Forelimb muscle (tissue), 1 donor: ENCODE data around the gene KRT9. TPM values are rescaled to one million over a fixed set of nuclear protein-coding genes. Genes with fewer than 3 reads are reported as not detected.

ENCODE experiments used
- DNase-seq: peaks from one replicate; pipeline ENCODE4 v3.0.0-alpha.2; 2013; ENCODE audit warnings: low read depth
- polyA plus RNA-seq: library from polyadenylated mRNA; unstranded; fragments of 120-200 nt; gene quantifications from one replicate; pipeline ENCODE4 v1.2.1, GENCODE V29; 2013; ENCODE audit not compliant: insufficient read length

Gene KRT9
- polyA plus RNA-seq, 1 donor, result not detected

GRCh38 chr17:41530062-41531048 lies 41.5 kb downstream of the KRT9 start:
- DNase-seq, result no peak

- DNase-seq, result no peak
Observed at GRCh38 chr17:41529491-41529915, 42.4 kb downstream of the KRT9 start.

GRCh38 chr17:41528959-41529353 lies 42.9 kb downstream of the KRT9 start:
- DNase-seq, result no peak

GRCh38 chr17:41527063-41528023 lies 44.5 kb downstream of the KRT9 start:
- DNase-seq, result no peak

- DNase-seq, result no peak
Observed at GRCh38 chr17:41524261-41524660, 47.6 kb downstream of the KRT9 start.

- no peak for DNase-seq
Observed at GRCh38 chr17:41523787-41524186, 48.1 kb downstream of the KRT9 start.

GRCh38 chr17:41523225-41523593 lies 48.6 kb downstream of the KRT9 start:
- no peak for DNase-seq

- DNase-seq, result no peak
Observed at GRCh38 chr17:41522301-41523224, 49.3 kb downstream of the KRT9 start.

GRCh38 chr17:41521574-41522261 lies 50.1 kb downstream of the KRT9 start:
- DNase-seq, result no peak

- no peak for DNase-seq
Observed at GRCh38 chr17:41520821-41521521, 50.9 kb downstream of the KRT9 start.

GRCh38 chr17:41519501-41520224 lies 52.2 kb downstream of the KRT9 start:
- DNase-seq, result no peak

GRCh38 chr17:41518789-41519449 lies 52.9 kb downstream of the KRT9 start, which contains the start of gene KRT15:
Gene KRT15, minus strand, starts transcription at chr17:41518890. Its CDS starts 63 bp downstream, at chr17:41518827.
- DNase-seq, result no peak

GRCh38 chr17:41518031-41518430 lies 53.8 kb downstream of the KRT9 start:
- DNase-seq, result no peak

GRCh38 chr17:41516830-41517283 lies 55.0 kb downstream of the KRT9 start:
- no peak for DNase-seq

GRCh38 chr17:41516147-41516829 lies 55.6 kb downstream of the KRT9 start:
- no peak for DNase-seq
